Islet precursor cell (in vitro differentiated cells): Measurements from ENCODE around the gene CCR9.

Source experiments
- DNase-seq: peaks from one replicate; pipeline ENCODE4 v3.0.0-alpha.2; 2018

The CCR9 gene

DNA sequence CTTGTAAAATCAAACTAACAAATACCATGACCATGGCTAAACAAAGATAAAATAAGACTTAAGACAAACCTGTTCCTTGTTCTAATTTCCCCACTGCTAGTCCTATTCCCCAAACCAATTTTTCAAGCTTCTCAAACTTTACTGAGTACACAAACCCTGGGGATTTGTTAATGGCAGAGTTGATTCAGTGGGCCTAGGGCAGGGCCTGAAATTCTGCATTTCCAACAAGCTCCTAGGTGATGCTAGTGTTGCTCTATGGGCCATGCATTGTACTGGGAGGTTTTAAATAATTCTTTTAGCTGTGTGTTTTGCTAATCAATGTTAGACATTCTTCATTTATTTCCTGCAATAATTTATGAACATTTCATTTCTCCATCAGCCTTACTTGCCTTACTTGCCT lies 13.3 kb upstream of the CCR9 start:
- DNase-seq, result no peak

DNA sequence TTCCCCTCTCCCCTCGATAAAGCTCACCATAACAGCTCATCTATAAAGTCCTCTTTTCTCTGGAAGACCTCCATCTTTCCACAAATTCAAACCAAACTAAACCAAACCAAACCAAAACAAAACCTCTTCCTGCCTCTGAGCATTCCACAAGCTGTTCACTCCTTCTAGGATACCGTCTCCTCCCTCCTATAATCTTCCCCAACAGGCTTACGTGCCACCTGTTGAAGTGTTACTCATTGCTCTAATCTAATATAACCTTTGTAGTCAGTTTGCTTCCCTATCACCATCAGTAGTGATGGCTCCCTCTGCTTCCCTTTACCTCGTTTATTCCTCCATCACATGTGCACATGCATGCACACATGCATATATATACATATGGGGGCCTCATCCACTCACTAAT lies 12.7 kb upstream of the CCR9 start:
- DNase-seq, result no peak

DNA sequence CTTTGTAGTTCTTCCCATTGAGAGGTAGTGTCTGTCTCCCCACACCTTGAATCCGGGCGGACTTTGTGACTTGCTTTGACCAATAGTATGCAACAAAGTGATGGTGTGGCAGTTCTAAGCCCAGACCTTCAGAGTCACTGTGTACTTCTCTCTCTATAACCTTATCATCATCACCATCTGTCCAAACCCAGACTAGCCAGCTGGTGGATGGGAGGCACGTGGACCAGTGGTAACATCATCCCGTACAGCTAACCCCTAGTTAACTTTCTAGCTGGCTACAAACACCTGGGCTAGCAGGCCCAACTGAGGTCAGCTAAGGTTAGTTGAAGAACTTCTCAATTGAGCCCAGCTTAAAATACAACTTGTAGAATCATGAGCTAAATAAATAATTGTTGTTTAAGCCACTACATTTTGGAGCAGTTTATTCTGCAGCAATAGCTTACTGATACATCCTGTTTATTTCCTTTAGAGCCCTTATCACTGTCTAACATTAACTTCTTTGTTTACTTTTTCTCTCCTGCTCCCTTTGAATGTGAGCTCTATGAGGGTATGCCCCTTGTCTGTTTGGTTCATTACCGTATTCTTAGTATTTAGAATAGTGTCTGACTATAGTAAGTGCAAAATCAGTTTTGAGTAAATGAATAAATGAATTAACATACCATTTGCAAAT lies 11.5 kb upstream of the CCR9 start:
- no peak for DNase-seq

DNA sequence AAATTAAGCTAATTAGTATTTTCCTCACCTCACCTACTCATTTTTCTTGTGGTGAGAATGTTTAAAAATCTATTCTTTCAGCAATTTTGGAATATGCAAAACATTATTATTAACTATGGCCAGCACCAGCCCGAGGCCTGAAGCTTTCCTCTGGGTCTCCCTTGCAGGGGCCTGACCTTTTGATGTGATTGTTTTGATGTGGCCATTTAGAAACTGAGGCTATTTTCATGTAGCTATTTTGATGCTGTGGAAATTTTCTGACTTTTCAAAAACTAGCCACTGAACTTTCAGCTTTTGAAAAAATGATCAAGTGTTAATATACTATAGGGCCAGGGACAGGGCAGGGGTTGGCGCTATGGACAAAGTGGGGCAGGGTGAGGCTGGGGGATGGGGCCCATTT lies 8.2 kb upstream of the CCR9 start:
- DNase-seq, result no peak

DNA sequence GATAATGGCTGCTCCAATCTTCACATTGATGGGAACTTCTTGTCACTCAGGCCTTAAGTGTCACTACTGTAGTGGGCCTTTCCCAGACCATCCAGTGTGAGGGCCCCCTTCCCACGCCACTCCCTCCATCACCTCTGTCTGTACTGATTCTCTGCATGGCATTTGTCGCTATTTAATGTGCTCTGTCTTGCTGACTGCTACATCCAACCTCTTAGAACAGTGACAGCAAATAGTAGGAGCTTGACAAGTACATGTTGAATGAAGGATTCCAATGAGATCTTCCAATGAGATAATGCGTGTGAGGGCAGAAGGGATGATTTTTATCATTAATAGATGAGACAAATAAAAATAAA lies 5.6 kb upstream of the CCR9 start:
- DNase-seq, result no peak

DNA sequence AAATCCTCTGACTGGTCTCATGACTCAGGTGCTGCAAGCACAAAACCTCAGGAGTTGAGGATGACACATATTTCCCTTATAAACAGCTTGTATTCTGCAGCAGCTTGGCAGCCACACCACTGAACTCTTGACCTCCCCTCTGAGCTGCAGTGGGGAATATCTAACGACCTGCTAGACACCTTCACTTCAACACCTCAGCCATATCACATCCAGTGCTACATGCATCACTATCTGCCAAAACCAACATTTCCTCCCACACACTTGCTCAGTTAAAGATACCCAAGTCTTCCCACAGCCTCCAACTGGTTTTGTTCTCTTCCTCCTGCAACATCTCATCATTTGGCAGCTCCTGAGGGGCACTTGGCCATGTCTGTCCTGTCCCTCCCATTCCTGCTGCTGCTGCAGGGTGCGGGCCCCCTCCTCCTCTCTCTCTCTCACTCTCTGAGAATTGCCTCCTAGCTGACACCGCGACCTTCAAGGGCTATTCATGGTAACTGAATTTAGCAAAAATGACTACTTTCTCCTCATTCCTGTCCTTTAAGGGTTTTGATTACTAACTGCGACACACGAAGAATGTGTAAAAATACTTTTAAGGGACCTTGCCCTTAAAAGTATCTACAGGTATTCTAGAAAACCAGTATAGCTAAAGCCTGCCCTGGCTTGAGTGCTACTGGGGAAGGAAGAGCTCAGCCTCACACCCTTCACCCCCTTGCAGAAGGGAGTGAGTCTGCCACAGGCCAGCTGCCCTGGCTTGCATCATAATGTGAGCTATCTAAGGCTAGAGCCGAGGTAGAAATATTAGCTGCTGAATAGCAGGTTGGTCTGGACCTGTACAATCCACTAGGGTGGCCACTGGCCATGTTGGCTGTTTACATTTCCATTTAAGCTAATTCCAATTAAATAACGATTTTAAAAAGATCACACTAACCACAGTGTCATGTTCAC lies 5.0 kb upstream of the CCR9 start:
- DNase-seq, result no peak

DNA sequence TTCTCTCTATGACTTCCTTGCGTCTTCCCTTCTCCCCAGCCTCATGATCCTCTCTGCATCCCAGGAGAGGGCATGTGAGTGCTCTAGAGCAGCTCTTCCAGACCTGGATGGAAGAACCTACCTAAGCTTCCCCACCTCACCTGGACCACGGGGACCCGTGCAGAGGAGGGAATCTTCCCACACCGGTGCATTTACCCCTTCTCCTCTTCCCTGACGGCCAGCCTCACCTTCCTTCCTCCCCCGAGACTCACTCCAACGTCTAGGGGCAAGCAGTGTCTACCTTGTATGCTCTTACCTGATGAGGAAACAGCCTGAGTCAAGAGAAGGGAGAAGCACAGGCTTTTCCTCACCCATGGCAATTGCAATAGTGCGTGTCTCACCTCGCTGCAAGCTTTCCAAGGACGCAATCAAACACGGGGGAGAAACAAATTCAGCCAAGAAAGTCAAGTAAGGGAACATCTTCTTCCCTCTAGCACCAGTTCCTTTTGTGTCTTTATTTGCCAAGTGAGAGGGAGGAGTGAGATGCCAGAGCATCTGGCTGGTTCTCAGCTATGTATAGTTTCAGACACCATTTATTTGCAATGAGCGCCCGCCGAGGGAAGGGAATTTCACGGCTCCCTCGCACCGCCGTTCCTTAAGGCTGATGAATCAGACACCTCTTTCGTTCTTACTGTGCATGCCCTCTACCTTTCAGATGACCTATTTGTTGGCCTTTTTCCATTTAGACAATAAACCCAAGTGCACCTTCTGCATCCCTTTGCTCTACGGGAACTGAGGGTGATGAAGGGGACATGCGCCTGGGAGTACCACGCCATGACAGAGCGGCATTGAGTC lies 1.8 kb upstream of the CCR9 start:
- DNase-seq, result no peak

DNA sequence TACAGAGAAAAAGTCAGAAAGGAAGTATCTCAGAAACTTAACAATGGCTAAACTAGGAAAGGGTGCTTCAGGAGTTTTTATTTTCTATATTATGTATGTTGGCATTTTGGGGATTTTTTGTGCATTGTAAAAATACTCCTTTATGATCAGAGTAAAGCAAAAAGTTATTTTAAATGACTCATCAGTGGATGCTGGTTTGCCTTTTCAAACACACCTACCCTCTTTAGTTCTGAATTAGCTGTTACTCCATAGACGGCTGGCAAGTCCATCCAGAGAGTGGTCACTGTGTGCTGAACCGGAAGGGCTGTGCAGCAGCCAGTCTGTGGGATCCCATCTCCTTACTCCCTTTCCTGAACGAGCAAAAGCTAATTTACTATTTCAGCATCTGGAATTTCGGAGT lies 942 bp downstream of the CCR9 start:
- DNase-seq, result no peak

DNA sequence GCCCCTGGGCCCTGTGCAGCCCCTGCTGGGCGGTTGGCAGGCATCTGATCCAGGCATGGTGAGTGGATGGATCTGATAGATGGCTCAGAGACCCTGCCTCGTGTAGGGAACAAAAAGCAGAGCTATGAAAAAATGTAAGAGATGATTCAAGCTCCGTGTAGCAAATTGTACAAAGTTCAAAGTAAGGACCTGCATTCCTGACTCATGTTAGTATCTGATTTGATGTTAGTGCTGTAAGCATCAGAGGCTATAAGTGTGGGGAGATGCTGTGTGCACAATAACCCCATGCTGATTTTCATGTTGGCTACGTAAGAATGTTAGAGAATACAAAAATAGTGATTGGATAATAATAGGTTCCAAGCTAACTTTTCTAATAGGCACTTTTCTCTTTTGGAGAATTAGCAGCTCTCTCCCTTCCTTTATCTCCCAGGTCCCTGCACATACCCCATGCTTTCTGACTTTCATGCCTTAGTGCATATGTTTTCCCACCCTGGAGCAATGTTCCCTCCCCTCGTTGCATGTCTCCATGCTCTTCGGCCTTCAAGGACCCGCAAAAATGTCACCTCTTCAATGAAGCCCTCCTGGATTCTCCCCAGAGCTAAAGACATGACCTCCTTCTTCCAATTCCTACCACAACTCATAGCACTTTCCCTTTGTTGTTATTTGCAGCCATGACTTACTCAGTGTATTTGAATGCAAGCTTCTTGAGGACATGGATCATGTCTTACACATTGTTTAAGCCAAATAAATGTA lies 1.6 kb downstream of the CCR9 start:
- DNase-seq, result no peak

DNA sequence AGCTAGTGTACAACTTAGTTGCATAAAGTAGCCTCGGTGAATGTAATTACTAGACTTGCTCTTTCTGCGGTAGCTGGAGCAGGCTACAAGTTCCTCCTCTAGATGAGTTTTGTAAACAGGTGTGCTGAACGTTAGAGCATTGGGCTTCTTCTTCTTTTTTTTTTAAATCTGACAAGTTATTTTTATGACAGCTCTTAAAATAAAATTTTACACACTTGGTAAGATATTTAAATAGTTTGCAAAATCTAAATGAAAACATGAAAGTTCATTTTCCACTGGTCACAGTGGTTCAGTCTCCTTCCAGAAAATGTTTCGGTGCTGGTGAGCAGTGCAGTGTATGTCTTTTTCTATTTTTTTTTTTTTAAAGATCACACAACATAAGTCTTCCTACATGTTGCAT lies 3.0 kb downstream of the CCR9 start:
- DNase-seq, result no peak

DNA sequence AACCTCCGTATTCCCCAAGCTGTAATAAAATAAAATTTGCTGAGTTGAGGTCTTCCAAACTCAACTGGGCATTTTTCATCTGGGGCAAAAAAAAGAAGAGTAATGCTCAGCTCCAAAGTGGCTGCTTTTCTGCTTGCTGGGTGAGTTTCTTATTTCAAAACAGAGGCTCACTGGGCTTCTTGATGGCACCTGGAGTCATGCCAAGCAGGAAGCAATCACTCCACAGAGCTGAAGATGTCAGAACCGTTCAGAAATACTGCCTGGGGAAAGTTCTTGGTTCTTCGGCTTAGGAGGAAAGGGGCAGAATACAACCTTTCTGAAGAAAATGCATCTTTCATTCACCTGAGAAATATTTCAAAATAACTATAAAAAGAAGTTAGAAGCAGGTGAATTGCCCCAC lies 4.1 kb downstream of the CCR9 start:
- no peak for DNase-seq

DNA sequence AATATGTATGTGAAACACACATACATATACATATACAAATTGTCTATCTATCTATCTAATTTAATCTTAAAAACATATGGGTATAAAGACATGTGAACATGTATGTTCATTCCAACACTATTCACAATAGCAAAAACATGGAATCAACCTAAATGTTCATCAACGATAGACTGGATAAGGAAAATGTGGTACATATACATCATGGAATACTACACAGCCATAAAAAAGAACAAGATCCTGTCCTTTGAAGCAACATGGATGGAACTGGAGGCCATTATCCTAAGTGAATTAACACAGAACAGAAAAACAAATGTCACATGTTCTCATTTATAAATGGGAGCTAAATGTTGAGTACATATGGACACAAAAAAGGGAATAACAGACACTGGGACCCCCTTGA lies 5.8 kb downstream of the CCR9 start:
- DNase-seq, result no peak

DNA sequence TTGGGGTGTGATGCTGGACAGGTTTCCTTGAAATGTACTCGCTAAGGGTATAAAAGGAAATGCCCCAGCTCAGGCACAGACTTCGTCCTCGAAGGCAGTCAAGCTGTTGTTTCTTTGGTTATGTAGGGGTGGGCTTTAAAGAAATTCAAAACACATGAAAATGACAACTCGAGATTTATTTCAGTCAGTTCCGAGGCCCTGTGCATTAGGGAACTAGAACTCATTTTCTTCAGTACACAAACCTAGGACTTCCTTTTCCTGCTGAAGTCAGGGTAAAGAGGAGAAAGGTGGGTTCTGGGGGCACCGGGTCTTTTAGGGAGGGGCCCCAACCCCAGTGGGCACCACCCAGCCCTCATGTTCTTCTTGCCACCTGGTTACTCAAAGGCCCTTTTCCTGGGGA lies 7.7 kb downstream of the CCR9 start:
- no peak for DNase-seq

DNA sequence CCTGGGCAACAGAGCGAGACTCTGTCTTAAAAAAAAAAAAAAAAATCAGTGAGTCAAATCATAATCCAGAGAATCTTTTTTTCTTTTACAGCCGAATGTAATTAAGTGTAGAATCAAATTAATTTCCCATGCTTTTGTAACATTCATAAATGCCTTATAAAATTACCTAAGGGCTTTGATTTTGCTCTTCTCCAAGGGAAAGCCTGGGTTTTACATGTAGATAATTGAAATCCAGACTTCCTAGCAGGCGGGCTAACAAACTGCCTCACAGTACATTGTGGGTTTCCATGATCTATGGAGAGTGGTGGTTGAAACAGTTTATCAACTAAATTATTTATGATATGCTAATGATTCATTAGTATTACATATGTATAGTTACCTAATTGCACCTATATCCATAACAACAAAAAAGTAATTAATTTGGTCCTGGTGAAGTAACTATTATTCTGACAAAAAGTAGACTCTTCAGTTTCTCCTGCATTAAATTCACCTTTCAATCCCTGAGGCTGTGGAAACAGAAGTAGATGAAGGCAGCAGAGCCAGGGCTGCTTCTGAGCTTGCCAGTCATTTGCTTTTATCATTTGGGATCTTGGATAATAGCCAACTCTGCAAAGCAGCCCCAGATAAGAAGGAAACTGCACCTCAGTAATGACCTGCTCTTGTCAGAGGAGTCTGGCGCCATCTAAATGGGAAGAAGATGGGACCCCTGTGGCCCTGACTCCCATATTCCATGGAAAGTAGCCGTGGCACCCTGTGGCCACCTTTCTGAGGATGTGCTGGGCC lies 9.5 kb downstream of the CCR9 start:
- DNase-seq, result no peak

DNA sequence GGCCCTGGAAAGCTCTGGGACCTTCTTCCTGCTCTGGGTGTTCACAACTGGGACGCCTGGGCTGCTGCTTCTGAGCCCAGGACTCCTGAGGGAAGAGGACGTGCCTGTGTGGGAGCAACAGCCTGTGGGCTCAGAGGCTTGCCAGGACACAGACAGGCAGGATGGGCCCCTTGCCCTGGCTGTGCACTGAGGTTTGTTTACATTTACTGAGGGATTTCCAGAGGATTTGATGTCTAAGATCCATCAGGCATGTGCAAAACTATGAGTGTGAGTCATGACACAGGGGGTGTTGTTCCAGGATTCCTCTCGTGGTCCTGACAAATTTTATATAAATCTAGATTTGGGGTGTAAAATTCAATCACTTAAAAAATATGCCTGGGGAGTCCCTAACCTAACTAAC lies 10.6 kb downstream of the CCR9 start:
- no peak for DNase-seq

DNA sequence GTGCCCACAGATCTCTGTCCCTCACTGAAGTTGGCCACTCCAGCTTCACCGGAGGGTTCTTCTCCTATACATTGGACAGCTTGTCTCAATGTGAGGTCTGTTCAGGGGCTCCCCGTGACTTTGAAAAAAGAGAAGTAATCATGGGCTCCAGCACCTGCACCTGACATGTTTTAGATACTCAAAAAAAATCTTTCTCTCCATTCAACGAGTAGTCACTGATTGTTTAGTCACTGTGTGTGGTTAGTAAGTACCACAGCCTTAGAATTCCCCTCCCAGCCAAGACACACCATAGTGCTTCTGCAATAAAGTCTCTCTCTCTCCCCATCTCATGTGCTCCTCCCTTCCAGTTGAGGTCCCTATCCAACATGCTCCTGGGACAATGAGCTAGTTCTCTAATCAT lies 18.6 kb downstream of the CCR9 start:
- no peak for DNase-seq

DNA sequence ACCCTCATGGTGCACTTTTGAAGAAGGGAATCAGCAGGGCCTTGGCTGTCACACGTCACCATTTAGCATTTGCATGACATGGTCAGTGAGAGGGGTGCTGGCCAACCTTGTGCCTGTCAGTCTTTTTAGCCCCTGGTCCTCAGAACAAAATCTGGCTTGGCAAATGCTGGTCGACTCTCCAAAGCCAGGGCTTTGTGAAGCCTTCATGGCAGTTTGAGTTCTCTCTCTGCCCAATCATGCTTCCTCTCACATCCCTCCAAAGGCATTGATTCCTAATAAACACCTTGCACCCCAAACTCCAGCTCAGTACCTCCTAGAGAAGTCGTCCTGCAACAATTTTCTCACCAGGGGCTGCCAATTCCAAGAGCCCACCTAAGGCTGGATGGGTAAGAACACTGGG lies 19.4 kb downstream of the CCR9 start:
- DNase-seq, result peak; percentile 16

DNA sequence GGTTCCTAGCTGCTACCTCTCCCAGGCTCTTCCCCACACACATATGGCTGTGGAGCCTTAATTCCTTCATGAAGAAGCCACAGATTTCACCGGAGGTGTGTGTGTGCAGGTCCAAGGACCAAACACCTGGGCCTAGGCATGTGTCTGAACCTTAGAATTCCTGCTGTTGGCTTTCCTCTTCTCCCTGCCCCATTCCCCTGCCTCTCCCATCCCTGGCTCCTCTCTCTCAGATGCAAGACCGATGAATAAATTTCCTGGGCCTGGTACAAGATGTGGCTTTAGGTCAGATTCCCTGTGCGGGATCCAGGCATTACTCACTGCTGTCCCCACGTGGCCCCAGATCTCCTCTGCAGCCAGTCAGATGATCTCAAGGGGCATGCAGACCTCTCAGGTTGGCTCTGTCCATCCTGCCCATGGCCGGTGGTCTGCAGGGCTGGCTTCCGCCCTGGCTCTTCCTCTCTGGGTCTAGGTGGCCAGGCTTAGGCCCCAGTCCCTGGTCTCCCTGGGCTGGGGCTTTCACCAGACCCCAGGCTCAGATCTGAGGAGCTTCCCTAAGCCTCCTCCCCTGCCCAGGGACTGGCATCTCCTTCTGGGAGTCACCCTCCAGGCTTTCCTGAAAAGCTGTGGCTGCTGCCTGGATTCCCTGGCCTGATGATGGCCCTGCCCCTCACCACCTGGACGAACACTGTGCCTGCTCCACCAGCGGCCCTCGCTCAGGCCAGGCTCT lies 20.5 kb downstream of the CCR9 start:
- peak; percentile 68 for DNase-seq

DNA sequence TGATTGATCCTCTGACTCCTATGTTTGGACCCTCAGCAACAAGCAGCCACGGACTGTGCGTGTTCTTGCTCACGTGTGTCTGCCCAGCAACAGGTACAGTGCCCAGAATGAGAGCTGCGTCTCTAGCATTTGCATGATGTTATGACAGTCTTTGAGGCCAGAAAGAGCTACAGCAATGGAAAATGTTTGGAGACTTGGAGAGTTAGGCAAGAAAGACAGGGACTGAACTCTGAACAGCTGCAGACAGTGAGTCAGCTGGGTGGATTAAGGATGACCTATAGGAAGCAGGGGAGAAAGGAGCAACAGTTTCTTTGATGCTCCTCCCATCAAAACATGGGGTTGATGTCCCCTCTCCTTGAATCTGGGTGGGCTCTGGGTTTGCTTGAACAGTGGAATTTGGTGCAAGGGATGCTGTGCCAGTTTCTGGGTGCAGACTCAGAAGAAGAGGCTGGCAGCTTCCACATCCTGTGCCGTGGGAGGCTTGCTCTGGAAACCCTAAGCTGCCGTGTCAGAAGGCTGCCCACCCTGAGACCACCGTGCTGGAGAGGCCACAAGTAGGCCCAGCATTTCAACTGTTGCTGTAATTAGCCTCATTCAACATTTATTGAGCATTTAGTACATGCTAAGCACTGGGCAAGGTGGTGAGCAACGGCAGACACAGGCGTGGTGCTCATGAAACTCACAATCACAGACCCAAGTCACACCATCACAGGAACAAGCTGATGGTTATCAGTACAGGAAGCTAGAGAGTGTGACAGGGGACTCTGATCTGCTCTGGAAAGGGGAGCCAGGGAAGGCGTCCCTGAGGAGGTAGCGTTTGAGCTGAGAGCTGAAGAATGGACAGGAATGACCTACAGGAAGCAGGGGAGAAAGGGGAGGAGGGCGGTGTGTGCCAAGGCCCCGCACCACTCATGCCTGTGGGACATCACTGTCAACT lies 21.7 kb downstream of the CCR9 start:
- DNase-seq, result no peak

DNA sequence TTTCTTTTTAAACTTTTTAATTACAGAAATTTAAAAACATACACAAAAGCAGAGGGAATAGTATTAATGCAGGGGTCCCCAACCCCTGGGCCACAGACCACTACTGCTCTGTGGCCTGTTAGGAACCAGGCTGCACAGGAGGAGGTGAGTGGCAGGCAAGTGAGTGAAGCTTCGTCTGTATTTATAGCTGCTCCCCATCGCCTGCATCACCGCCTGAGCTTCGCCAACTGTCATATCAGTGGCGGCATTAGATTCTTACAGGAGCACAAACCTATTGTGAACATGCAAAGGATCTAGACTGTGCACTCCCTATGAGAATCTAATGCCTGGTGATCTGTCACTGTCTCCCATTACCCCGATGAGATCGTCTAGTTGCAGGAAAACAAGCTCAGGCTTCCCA lies 22.4 kb downstream of the CCR9 start:
- DNase-seq, result no peak
